Loucy (cell line): ENCODE results near the gene THBS4.

Experiments
- H2AFZ ChIP-seq: fragments of 200-600 bp; sonication (generic); 2 replicates; pipeline ENCODE4 v1.6.0; 2016; ENCODE audit warnings: antibody characterized with exemption, mild to moderate bottlenecking, low read length, moderate library complexity
- H3F3A ChIP-seq: fragments of 200-600 bp; 2 replicates; pipeline ENCODE4 v1.6.0; 2016; ENCODE audit warnings: antibody characterized with exemption, low read depth, mild to moderate bottlenecking
- H3K27me3 ChIP-seq: fragments of 200-600 bp; sonication (generic); 2 replicates; pipeline ENCODE4 v1.6.1; 2014; ENCODE audit warnings: low read length, mild to moderate bottlenecking; ENCODE audit not compliant: insufficient read depth, poor library complexity, severe bottlenecking
- H3K36me3 ChIP-seq: fragments of 200-600 bp; sonication (generic); 2 replicates; pipeline ENCODE4 v1.6.1; 2016; ENCODE audit warnings: low read length; ENCODE audit not compliant: insufficient read depth
- H3K4me1 ChIP-seq: fragments of 200-600 bp; sonication (generic); 2 replicates; pipeline ENCODE4 v1.5.1; 2014; ENCODE audit warnings: low read length, mild to moderate bottlenecking; ENCODE audit not compliant: insufficient read depth, poor library complexity, severe bottlenecking
- H3K4me2 ChIP-seq: fragments of 200-600 bp; sonication (generic); 2 replicates; pipeline ENCODE4 v1.6.0; 2014; ENCODE audit warnings: antibody characterized with exemption, low read length, low read depth, mild to moderate bottlenecking; ENCODE audit not compliant: poor library complexity, severe bottlenecking
- H3K4me3 ChIP-seq: fragments of 200-600 bp; sonication (generic); 2 replicates; pipeline ENCODE4 v1.5.1; 2014; ENCODE audit warnings: low read length, mild to moderate bottlenecking, mixed read lengths; ENCODE audit not compliant: poor library complexity, severe bottlenecking
- H3K79me2 ChIP-seq: fragments of 200-600 bp; sonication (generic); 2 replicates; pipeline ENCODE4 v1.6.1; 2014; ENCODE audit warnings: low read length; ENCODE audit not compliant: insufficient read depth
- H3K9ac ChIP-seq: fragments of 200-600 bp; sonication (generic); 2 replicates; pipeline ENCODE4 v1.6.0; 2014; ENCODE audit warnings: mild to moderate bottlenecking, low read depth, low read length, moderate library complexity; ENCODE audit not compliant: poor library complexity, severe bottlenecking
- H3K9me2 ChIP-seq: fragments of 200-600 bp; sonication (generic); replicated peaks from 2 replicates; pipeline ENCODE4 v1.6.1; 2016; ENCODE audit warnings: low read depth, low read length, mixed read lengths
- H3K9me3 ChIP-seq: fragments of 200-600 bp; sonication (generic); 2 replicates; pipeline ENCODE4 v1.6.1; 2014; ENCODE audit warnings: mild to moderate bottlenecking, antibody characterized with exemption, low read length, low read depth; ENCODE audit not compliant: insufficient read depth
- H4K20me1 ChIP-seq: fragments of 200-600 bp; sonication (generic); 2 replicates; pipeline ENCODE4 v1.6.0; 2014; ENCODE audit warnings: antibody characterized with exemption, low read length, mild to moderate bottlenecking; ENCODE audit not compliant: insufficient read depth, poor library complexity, severe bottlenecking
- EZH2phosphoT487 ChIP-seq: fragments of 200-600 bp; IDR thresholded peaks from 2 replicates; pipeline ENCODE4 v1.6.1; 2018; ENCODE audit warnings: antibody characterized with exemption, mild to moderate bottlenecking, moderate library complexity, borderline replicate concordance
- TF ChIP-seq, protein P1 (sequence below): fragments of 200-600 bp; sonication (generic); conservative IDR thresholded peaks from 2 replicates; pipeline ENCODE4 v1.5.1; 2014; ENCODE audit warnings: mild to moderate bottlenecking, antibody characterized with exemption, low read length

Gene THBS4

DNA sequence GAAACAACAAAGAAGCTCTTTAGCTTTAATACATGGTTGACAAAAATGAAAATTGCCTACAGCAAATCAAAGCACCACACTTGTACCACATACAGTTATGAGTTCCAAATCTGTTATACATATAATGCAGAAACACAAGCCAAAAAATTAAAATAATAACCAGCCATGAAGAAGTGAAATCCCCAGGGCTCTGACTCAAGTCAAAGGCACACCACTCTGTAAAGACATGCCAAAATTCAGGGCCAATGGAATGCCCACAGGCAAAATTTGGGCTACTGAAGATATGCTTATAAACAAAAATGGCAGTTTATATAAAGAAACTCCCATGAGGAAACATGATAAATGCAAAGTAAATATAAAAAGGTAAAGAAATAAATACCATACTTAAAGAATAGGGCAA, 29.0 kb downstream of the THBS4 start:
- Histone ChIP-seq H3K9me3 (no peaks in the 10 kb centered on the region), H2AFZ (no peak overlapping the region), H3K9ac (no peak overlapping the region), H3K36me3 (no peaks in the 10 kb centered on the region), H3K4me1 (peaks cover 20% of the 10 kb centered on the region), H3F3A (no peaks in the 10 kb centered on the region), H3K27me3 (no peaks in the 10 kb centered on the region), H4K20me1 (no peaks in the 10 kb centered on the region), H3K79me2 (no peaks in the 10 kb centered on the region), H3K9me2 (no peaks in the 10 kb centered on the region), H3K4me2 (no peak overlapping the region), H3K4me3 (no peak overlapping the region)
- TF ChIP-seq, protein P1, sequence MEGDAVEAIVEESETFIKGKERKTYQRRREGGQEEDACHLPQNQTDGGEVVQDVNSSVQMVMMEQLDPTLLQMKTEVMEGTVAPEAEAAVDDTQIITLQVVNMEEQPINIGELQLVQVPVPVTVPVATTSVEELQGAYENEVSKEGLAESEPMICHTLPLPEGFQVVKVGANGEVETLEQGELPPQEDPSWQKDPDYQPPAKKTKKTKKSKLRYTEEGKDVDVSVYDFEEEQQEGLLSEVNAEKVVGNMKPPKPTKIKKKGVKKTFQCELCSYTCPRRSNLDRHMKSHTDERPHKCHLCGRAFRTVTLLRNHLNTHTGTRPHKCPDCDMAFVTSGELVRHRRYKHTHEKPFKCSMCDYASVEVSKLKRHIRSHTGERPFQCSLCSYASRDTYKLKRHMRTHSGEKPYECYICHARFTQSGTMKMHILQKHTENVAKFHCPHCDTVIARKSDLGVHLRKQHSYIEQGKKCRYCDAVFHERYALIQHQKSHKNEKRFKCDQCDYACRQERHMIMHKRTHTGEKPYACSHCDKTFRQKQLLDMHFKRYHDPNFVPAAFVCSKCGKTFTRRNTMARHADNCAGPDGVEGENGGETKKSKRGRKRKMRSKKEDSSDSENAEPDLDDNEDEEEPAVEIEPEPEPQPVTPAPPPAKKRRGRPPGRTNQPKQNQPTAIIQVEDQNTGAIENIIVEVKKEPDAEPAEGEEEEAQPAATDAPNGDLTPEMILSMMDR, result no peak
- no peak for TF ChIP-seq EZH2phosphoT487

DNA sequence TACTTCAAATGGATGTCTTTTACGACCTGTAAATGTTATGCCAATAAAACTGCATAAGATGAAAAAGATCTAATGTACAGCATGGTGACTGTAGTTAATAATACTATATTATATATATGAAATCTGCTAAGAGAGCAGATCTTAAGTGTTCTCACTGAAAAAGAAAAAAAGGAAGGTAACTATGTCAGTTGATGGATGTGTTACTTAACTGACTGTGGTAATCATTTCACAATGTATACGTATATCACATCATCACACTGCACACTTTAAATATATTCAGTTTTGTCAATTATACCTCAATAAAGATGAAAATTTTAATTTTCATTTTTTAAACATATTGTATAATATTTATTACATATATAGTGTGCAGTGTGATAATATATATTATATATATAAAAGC, 31.9 kb downstream of the THBS4 start:
- Histone ChIP-seq H3K4me1 (peaks cover 42% of the 10 kb centered on the region), H3K4me2 (no peak overlapping the region), H4K20me1 (no peaks in the 10 kb centered on the region), H3K36me3 (no peaks in the 10 kb centered on the region), H2AFZ (no peak overlapping the region), H3K27me3 (no peaks in the 10 kb centered on the region), H3F3A (no peaks in the 10 kb centered on the region), H3K9me2 (no peaks in the 10 kb centered on the region), H3K9me3 (no peaks in the 10 kb centered on the region), H3K9ac (no peak overlapping the region), H3K79me2 (no peaks in the 10 kb centered on the region), H3K4me3 (no peak overlapping the region)
- TF ChIP-seq, protein P1, result no peak
- TF ChIP-seq EZH2phosphoT487, result no peak

DNA sequence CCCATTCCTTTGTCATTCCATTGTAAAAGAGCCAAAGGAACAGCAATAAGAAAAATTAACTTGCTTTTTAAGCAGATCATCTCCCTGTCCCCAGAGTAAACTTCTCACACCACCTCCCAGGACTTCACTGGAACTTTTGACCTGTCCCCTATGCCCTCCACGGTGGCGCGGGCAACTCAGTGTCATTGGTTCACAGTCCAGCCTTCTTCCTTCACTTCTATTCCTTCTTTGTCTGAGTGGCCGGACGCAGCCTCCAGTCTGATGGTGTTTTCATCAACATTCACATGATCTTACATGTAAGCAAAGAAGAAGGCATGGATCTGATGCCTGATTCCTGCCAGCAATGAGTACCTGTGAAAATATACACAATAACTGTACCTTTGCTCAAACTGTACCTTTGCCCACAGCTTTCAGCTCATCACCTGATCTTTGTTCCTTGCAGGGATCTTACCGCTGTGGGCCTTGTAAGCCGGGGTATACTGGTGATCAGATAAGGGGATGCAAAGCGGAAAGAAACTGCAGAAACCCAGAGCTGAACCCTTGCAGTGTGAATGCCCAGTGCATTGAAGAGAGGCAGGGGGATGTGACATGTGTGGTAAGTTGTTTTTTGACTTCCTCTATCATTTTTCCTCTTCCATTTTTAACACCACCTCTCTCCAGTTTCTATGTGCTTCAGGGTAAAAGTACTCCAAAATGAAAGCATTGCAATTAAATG, 32.5 kb downstream of the THBS4 start:
- H4K20me1 ChIP-seq, result no peaks in the 10 kb centered on the region
- no peak overlapping the region for H3K4me2 ChIP-seq
- no peaks in the 10 kb centered on the region for H3F3A ChIP-seq
- H3K9me3 ChIP-seq, result no peaks in the 10 kb centered on the region
- H2AFZ ChIP-seq, result peak overlapping the region; percentile 2; the same call in 1 of the 2 replicates
- no peak overlapping the region for H3K4me3 ChIP-seq
- no peaks in the 10 kb centered on the region for H3K9me2 ChIP-seq
- H3K27me3 ChIP-seq, result no peaks in the 10 kb centered on the region
- peaks cover 42% of the 10 kb centered on the region for H3K4me1 ChIP-seq
- no peaks in the 10 kb centered on the region for H3K79me2 ChIP-seq
- no peaks in the 10 kb centered on the region for H3K36me3 ChIP-seq
- no peak overlapping the region for H3K9ac ChIP-seq
- TF ChIP-seq EZH2phosphoT487, result no peak
- TF ChIP-seq, protein P1, result no peak
